Measurements from ENCODE around the gene RIOK1. TPM values are rescaled to one million over a fixed set of nuclear protein-coding genes. Genes with fewer than 3 reads are reported as not detected.

RIOK1 gene
- total and polyA plus RNA-seq, 9 of the 15 experiments (the other 6 are each of a cell fraction or from before 2014, with no cell fraction given) = 24.9 to 101 (median 52.2) TPM

GRCh38 chr6:7389451-7390225 lies at the start of gene RIOK1, which contains the start of gene CAGE1 (continued):
- TF ChIP-seq PKNOX1 (IDR thresholded peaks at IDR 0.05) = peak; percentile 77
- TF ChIP-seq CHD7 (IDR thresholded peaks at IDR 0.05; ENCODE audit: low read depth, low read length) = no peak
- peak; percentile 93 for TF ChIP-seq ZNF589 (CRISPR knock-in tag; IDR thresholded peaks at IDR 0.05; ENCODE audit: low read depth)
- TF ChIP-seq TRIM25 (IDR thresholded peaks at IDR 0.05; ENCODE audit: borderline replicate concordance) = no peak
- no peak for TF ChIP-seq FOS (IDR thresholded peaks at IDR 0.05; ENCODE audit: extremely low read depth, insufficient read length)
- TF ChIP-seq ZMIZ1 (IDR thresholded peaks at IDR 0.05; ENCODE audit: low read depth in 2 of 2, low read length in 2 of 2) = 0 out of 4 replicates have a peak, but pooled peaks of 1 of the 2 experiments have one; percentile 58
- TF ChIP-seq SAFB2 (IDR thresholded peaks at IDR 0.05; ENCODE audit: borderline replicate concordance, low read depth, low read length, severe bottlenecking) = no peak
- no peak for TF ChIP-seq ARHGAP35 (IDR thresholded peaks at IDR 0.05; ENCODE audit: partially characterized antibody)

All from K562 (cell line).